ENCODE measurements around the gene FAM234A.
"Not testable (repeated sequence)": the region's sequence is repeated elsewhere in the genome, so short reads cannot be mapped to it uniquely, and the experiment has no call there.

FAM234A gene

GRCh38 chr16:234468-235305, at the start of gene FAM234A:
FAM234A (plus strand) TSS chr16:234821; CDS start chr16:254414, 19,593 bp downstream.
- DNase-seq: no peak

DNA sequence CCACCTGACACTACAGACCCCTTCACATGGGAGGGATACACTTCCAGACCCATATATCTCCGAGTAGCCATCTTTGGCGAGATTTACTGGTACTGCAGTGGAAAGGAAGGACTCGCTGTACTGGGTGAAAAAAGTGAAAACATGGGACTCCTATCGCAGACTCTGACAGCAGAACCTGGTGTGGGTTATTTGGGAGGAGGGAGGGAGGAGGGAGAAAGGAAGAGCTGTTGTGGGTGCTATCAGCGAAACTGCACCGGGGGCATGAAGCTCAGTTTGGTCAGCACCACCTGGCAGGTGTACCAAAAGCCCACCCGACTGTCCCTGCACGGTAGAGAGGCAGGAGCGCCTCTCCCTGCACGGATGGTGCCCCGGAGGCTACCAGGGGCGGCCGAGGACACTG, 49.4 kb upstream of the FAM234A start:
- DNase-seq: no peak

GRCh38 chr16:185691-186090, 48.9 kb upstream of the FAM234A start:
- DNase-seq: no peak

DNA sequence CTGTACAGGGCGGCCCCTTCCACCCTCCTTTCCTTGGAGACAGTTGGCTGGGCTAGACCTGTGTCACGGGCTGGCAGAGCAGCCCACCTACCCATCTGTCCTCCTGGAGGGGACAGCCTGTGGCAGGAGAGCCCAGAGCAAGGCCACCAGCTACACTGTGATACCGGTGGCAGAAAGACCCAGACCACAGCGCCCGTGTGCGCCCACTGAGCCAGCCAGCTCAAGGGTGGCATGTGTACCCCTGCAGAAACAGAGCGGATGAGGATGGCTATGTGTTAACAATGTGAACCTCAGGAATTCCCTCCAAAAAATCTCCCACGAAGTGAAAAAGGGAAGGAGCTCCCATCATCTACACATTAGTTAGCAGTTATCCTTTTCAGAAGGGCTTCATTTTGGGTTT, 47.3 kb upstream of the FAM234A start:
- no peak for DNase-seq

- no peak for DNase-seq
These were observed 45.9 kb upstream of the FAM234A start for GRCh38 chr16:188674-189073.

DNA sequence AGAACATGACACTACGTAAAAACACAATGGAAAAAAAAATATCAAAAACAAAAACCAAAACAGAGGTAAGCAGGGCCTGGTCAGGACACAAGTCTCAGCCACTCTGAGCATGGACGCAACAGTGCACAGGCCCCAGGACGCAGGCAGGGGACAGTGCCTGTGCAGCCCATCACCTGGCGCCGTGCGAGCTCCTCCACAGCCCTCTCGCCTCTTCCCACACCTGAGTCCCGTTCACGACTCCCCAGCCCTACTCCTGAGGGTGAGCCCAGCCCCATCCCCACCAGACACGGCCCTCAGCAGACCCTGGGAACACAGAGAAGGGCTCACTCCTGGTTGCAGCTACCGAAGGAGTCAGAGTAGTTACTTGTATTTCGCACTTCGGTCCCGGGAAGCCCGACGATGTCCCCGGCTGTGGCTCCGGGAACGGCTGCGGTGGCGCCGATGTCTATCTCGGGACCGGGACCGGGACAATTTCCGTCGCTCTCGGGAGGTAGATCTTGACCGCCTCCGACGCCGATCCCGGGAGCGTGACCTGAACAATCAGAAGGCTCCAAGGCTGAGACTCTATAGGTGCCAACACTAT, 44.9 kb upstream of the FAM234A start:
- DNase-seq: no peak

DNA sequence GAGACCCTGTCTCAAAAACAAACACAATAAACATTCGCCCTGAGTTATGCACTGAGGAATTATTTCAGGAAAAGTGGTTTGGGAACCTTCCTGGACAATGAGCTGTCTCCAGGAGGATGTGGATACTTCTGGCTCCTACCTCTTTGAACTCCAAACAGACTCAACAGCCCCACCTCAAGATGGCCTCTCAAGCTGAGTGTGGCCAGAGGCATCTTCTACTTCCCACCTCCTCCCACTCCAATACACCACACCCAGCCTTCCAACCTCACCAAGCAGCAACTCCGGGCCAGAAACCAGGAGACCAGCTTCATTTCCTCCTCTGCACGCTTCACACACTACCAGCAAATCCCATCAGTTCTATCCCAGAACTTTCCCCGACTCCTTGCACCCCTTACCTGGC, 42.8 kb upstream of the FAM234A start:
- no peak for DNase-seq

GRCh38 chr16:192686-193085, 41.9 kb upstream of the FAM234A start:
- no peak for DNase-seq

- DNase-seq: no peak
These were observed 41.2 kb upstream of the FAM234A start for GRCh38 chr16:193441-193840.

DNA sequence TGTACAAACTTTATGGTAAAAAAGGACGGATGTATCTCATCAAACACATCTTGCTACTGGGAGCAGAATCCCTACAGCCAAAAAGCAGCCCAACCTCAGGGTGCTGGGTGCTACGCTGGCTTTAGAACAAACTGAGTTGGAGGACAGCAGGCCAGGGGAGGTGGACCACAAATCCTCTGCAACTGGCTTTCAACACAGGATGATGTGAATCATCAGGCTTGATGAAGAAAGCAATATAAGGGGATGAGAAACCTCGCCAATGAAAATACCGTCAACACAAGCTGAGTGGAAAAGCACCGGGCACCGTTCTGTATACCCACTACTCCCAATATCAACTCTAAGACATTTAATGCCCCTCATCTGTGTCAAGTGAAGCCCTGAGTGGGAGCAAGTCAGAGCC, 40.1 kb upstream of the FAM234A start:
- no peak for DNase-seq

DNA sequence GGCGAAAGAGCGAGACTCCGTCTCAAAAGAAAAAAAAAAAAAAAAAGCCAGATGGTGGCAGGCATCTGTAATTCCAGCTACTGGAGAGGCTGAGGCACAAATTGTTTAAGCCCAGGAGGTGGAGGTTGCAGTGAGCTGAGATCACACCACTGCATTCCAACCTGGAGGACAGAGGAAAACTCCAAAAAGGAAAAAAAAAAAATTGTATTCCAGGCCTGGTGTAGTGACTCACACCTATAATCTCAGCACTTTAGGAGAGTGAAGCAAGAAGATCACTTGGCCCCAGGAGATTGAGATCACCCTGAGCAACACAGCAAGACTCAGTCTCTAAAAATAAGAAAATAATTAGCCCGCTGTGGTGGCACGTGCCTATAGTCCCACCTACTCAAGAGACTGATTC, 34.2 kb upstream of the FAM234A start:
- no peak for DNase-seq

GRCh38 chr16:203246-203645, 31.4 kb upstream of the FAM234A start:
- DNase-seq: no peak

GRCh38 chr16:204046-204445, 30.6 kb upstream of the FAM234A start:
- DNase-seq: not testable (repeated sequence)

DNA sequence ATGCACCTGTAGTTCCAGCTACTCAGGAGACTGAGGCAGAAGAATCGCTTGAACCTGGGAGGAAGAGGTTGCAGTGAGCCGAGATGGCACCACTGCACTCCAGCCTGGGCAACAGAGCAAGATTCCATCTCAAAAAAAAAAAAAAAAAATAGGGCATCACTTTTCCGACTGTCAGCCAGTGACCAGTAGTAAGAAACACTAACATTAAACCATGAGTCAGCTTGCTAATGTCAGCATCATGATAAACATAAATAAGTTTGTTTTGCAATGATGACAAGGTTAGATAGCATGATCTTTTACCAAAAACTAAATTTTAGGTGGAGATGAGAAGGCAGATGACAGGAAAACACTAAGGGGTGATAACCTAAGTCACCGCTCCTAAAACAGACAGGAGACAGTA, 25.3 kb upstream of the FAM234A start:
- not testable (repeated sequence) for DNase-seq

- DNase-seq: not testable (repeated sequence)
These were observed 22.9 kb upstream of the FAM234A start for GRCh38 chr16:211631-212180.

GRCh38 chr16:212999-213398, 21.6 kb upstream of the FAM234A start:
- no peak for DNase-seq

- DNase-seq: no peak
These were observed 14.6 kb upstream of the FAM234A start for GRCh38 chr16:220021-220420.

- no peak for DNase-seq
These were observed 6.3 kb upstream of the FAM234A start for GRCh38 chr16:228151-228851.

GRCh38 chr16:228852-229730, 5.5 kb upstream of the FAM234A start, which contains the start of gene LUC7L:
LUC7L (minus strand) TSS chr16:229449; CDS start chr16:229339, 110 bp downstream.
- peak; percentile 47 for DNase-seq

DNA sequence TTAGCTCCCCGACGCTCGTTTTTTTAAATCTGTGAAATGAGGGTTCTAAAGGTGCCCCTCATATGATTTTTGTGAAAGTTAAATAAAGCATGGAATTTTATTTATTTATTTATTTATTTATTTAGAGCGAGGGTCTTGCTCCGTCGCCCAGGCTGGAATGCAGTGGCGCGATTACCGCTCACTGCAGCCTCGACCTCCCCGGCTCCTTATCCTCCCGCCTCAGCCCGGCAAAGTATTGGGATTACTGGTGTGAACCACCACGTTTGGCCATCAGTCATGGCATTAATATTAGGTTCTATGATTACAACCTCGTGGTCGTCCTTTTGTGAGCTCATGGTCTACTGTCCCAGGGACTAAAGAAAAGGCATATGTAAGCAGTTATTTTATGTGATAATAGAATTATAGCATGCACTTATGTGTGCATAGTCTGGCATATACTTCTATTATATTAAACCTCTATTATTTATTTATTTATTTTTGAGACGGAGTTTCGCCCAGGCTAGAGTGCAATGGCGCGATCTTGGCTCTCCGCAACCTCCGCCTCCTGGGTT, 4.8 kb upstream of the FAM234A start:
- no peak for DNase-seq

DNA sequence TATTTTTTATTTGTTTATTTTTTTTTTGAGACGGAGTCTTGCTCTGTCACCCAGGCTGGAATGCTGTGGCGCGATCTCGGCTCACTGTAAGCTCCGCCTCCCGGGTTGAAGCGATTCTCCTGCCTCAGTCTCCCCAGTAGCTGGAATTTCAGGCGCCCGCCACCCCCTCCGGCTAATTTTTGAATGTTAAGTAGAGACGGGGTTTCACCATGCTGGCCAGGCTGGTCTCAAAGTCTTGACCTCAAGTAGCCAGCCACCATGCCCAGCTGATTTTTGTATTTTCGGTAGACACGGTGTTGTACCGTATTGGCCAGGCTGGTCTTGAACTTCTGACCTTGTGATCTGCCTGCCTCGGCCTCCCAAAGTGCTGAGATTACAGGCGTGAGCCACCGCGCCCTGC, 4.3 kb upstream of the FAM234A start:
- DNase-seq: not testable (repeated sequence)

GRCh38 chr16:230949-231348, 3.7 kb upstream of the FAM234A start:
- no peak for DNase-seq
